K562 (cell line): Measurements from ENCODE around the gene TUBB6. TPM values are rescaled to one million over a fixed set of nuclear protein-coding genes. Genes with fewer than 3 reads are reported as not detected.

Experiments used
- BCL6 ChIP-seq: fragments of 250-450 bp; sonication (Bioruptor Pico); IDR thresholded peaks from 2 replicates; pipeline ENCODE4 v1.4.0; 2020
- C11orf30 ChIP-seq: fragments of 450-650 bp; IDR thresholded peaks from 2 replicates; pipeline ENCODE4 v1.6.1; 2016; ENCODE audit warnings: low read depth, mild to moderate bottlenecking
- CBX5 ChIP-seq: IDR thresholded peaks from 2 replicates; pipeline ENCODE4 v1.6.1; 2014; ENCODE audit warnings: low read depth, borderline replicate concordance
- CEBPB ChIP-seq: fragments of 450-650 bp; IDR thresholded peaks from 2 replicates; pipeline ENCODE4 v1.6.1; 2016; ENCODE audit warnings: missing genetic modification characterization, missing compliant biosample characterization
- DACH1 ChIP-seq: fragments of 450-650 bp; IDR thresholded peaks from 2 replicates; pipeline ENCODE4 v1.6.1; 2018; ENCODE audit not compliant: partially characterized antibody
- GMEB1 ChIP-seq: fragments of 250-450 bp; sonication (Bioruptor Pico); IDR thresholded peaks from 2 replicates; pipeline ENCODE4 v1.4.0; 2020; ENCODE audit warnings: mild to moderate bottlenecking
- HBP1 ChIP-seq: fragments of 450-650 bp; formaldehyde crosslinking; IDR thresholded peaks from 2 replicates; pipeline ENCODE4 v1.4.0; 2022; ENCODE audit warnings: missing genetic modification characterization
- XRCC4 ChIP-seq: IDR thresholded peaks from one replicate; pipeline ENCODE4 v1.6.1; 2011; ENCODE audit not compliant: insufficient read depth, insufficient read length; ENCODE audit errors: extremely low read depth
- XRCC5 ChIP-seq: fragments of 200-400 bp; formaldehyde crosslinking; IDR thresholded peaks from 2 replicates; pipeline ENCODE4 v1.6.1; 2017; ENCODE audit warnings: low read depth, mild to moderate bottlenecking, low read length
- ZNF316 ChIP-seq: fragments of 450-650 bp; IDR thresholded peaks from 2 replicates; pipeline ENCODE4 v1.6.1; 2016
- ZNF511 ChIP-seq: sonication (generic); formaldehyde crosslinking; IDR thresholded peaks from 2 replicates; pipeline ENCODE4 v1.8.0; 2022; ENCODE audit warnings: mild to moderate bottlenecking, missing genetic modification reagents
- ZNF512 ChIP-seq: IDR thresholded peaks from 2 replicates; pipeline ENCODE4 v1.6.1; 2016; ENCODE audit warnings: missing genetic modification characterization, missing compliant biosample characterization
- ZNF584 ChIP-seq: fragments of 200-800 bp; sonication (Bioruptor generic); IDR thresholded peaks from 2 replicates; pipeline ENCODE4 v1.6.1; 2016; ENCODE audit warnings: low read depth, mild to moderate bottlenecking, missing genetic modification characterization, missing compliant biosample characterization
- ZNF589 ChIP-seq: fragments of 200-800 bp; sonication (Bioruptor generic); IDR thresholded peaks from 2 replicates; pipeline ENCODE4 v1.6.1; 2016; ENCODE audit warnings: low read depth, missing genetic modification characterization, missing compliant biosample characterization
- polyA plus RNA-seq, 8 experiments: library from polyadenylated mRNA; depleted of rRNA in 4 of 8; stranded (reverse) in 5 of 8; unstranded in 3 of 8; fragments of >200 nt; fragmentation: Nextera tagmentation in 2 of 8; fragmentation: Illumina TruSeq in 1 of 8; extraction: Ambion mirVana in 2 of 8; extraction: Trizol in 1 of 8; gene quantifications; 2 replicates each; pipeline versions ENCODE4 v1.2.1 to v1.2.3, GENCODE V29; 2011 to 2014; ENCODE audit warnings: inconsistent platforms in 1 of 8, missing spikeins in 1 of 8
- total RNA-seq, 7 experiments: library from RNA; depleted of rRNA in 6 of 7; stranded (reverse); fragments of >200 nt in 6 of 7; fragmentation: Illumina TruSeq in 2 of 7; extraction: Trizol in 2 of 7; gene quantifications; 2 replicates each; pipeline versions ENCODE4 v1.2.1 to v1.2.3, GENCODE V29; 2011 to 2021; ENCODE audit warnings: low replicate concordance in 1 of 7
- TF ChIP-seq, protein P1 (sequence below): fragments of 450-650 bp; conservative IDR thresholded peaks from 2 replicates; pipeline ENCODE4 v1.6.1; 2016; ENCODE audit warnings: missing genetic modification characterization, low read depth, mild to moderate bottlenecking, missing compliant biosample characterization, moderate library complexity
- TF ChIP-seq, protein P2 (sequence below), 2 experiments: fragments of 450-650 bp in 1 of 2; sonication (generic) in 1 of 2; formaldehyde crosslinking in 1 of 2; IDR thresholded peaks in 1 of 2; conservative IDR thresholded peaks in 1 of 2; 2 replicates each; pipeline versions ENCODE4 v1.6.1 to v1.8.1; 2016 to 2023; ENCODE audit warnings: mild to moderate bottlenecking in 2 of 2, moderate library complexity in 2 of 2, inconsistent platforms in 1 of 2, missing genetic modification reagents in 1 of 2
- TF ChIP-seq, protein P3 (sequence below): fragments of 250-450 bp; sonication (Bioruptor Pico); IDR thresholded peaks from 2 replicates; pipeline ENCODE4 v1.5.0; 2022; ENCODE audit warnings: mild to moderate bottlenecking

TUBB6 gene
- total and polyA plus RNA-seq, 9 of the 15 experiments (the other 6 are each of a cell fraction or from before 2014, with no cell fraction given), result 43.9 to 404 (median 81.1) TPM

- TF ChIP-seq, protein P1, sequence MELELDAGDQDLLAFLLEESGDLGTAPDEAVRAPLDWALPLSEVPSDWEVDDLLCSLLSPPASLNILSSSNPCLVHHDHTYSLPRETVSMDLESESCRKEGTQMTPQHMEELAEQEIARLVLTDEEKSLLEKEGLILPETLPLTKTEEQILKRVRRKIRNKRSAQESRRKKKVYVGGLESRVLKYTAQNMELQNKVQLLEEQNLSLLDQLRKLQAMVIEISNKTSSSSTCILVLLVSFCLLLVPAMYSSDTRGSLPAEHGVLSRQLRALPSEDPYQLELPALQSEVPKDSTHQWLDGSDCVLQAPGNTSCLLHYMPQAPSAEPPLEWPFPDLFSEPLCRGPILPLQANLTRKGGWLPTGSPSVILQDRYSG, result no peak
- TF ChIP-seq XRCC5 (no peak), XRCC4 (no peak), ZNF584 (no peak), C11orf30 (0 out of 2 replicates have a peak, but pooled peaks have one; percentile 6), ZNF512 (tag) (no peak), DACH1 (no peak), BCL6 (no peak), ZNF511 (CRISPR knock-in tag) (no peak), ZNF589 (no peak), CBX5 (no peak), GMEB1 (no peak), HBP1 (CRISPR knock-in tag) (no peak), ZNF316 (peak; percentile 62), CEBPB (tag) (no peak)
- TF ChIP-seq, protein P2, sequence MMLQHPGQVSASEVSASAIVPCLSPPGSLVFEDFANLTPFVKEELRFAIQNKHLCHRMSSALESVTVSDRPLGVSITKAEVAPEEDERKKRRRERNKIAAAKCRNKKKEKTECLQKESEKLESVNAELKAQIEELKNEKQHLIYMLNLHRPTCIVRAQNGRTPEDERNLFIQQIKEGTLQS (IDR thresholded peaks at IDR 0.05), result 0 out of 2 replicates have a peak, but pooled peaks have one; percentile 10
- TF ChIP-seq, protein P2 (CRISPR knock-in tag; conservative IDR thresholded peaks at IDR 0.05), result no peak
- TF ChIP-seq, protein P3, sequence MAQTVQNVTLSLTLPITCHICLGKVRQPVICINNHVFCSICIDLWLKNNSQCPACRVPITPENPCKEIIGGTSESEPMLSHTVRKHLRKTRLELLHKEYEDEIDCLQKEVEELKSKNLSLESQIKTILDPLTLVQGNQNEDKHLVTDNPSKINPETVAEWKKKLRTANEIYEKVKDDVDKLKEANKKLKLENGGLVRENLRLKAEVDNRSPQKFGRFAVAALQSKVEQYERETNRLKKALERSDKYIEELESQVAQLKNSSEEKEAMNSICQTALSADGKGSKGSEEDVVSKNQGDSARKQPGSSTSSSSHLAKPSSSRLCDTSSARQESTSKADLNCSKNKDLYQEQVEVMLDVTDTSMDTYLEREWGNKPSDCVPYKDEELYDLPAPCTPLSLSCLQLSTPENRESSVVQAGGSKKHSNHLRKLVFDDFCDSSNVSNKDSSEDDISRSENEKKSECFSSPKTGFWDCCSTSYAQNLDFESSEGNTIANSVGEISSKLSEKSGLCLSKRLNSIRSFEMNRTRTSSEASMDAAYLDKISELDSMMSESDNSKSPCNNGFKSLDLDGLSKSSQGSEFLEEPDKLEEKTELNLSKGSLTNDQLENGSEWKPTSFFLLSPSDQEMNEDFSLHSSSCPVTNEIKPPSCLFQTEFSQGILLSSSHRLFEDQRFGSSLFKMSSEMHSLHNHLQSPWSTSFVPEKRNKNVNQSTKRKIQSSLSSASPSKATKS (CRISPR knock-in tag), result no peak
Measured at GRCh38 chr18:12362473-12363174, 54.6 kb downstream of the TUBB6 start (continued).
